GM12864 (cell line): Measurements from ENCODE around the gene POLR2H.

Experiments used
- DNase-seq: peaks from one replicate; pipeline ENCODE4 v3.0.0-alpha.2; 2011; ENCODE audit warnings: low read depth
- H3K4me3 ChIP-seq: 2 replicates; pipeline ENCODE4 v1.5.1; 2011; ENCODE audit warnings: mild to moderate bottlenecking, low read depth, low read length, control low read depth
- TF ChIP-seq, protein P1 (sequence below): IDR thresholded peaks from 2 replicates; pipeline ENCODE4 v1.5.1; 2011; ENCODE audit warnings: low read depth, mild to moderate bottlenecking, moderate library complexity, low read length, control low read depth, inconsistent platforms; ENCODE audit errors: missing control alignments

The POLR2H gene

DNA sequence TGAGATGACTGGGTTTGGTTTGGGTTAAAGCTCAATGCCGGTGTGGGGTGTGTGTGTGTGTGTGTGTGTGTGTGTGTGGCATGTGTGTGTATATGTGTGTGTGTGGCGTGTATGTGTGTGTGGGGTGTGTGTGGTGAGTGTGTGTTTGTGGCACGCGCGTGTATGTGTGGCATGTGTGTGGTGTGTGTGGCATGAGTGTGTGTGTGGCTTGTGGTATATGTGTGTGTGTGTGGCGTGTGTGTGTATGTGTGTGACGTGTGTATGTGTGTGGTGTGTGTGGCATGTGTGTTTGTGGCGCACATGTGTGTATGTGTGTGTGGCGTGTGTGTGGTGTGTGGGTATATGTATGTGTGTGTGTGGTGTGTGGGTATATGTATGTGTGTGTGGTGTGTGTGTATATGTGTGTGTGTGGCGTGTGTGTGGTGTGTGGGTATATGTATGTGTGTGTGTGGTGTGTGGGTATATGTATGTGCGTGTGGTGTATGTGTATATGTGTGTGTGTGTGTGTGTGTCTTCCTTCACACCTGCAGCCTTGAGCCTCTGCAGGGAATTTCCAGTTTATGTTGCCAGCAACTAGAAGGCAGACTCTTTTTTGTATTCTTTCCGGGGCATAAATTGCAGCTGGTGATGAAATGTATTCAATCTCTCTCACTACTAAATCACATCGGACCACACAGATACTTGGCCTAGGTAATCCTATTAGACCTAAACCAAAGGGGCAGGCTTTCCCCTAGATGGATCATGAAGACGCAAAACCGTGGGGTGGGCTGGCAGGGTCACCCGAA is 53.1 kb downstream of the POLR2H start:
- TF ChIP-seq, protein P1, sequence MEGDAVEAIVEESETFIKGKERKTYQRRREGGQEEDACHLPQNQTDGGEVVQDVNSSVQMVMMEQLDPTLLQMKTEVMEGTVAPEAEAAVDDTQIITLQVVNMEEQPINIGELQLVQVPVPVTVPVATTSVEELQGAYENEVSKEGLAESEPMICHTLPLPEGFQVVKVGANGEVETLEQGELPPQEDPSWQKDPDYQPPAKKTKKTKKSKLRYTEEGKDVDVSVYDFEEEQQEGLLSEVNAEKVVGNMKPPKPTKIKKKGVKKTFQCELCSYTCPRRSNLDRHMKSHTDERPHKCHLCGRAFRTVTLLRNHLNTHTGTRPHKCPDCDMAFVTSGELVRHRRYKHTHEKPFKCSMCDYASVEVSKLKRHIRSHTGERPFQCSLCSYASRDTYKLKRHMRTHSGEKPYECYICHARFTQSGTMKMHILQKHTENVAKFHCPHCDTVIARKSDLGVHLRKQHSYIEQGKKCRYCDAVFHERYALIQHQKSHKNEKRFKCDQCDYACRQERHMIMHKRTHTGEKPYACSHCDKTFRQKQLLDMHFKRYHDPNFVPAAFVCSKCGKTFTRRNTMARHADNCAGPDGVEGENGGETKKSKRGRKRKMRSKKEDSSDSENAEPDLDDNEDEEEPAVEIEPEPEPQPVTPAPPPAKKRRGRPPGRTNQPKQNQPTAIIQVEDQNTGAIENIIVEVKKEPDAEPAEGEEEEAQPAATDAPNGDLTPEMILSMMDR, result no peak
- no peak for DNase-seq
- H3K4me3 ChIP-seq, result no peak overlapping the region

DNA sequence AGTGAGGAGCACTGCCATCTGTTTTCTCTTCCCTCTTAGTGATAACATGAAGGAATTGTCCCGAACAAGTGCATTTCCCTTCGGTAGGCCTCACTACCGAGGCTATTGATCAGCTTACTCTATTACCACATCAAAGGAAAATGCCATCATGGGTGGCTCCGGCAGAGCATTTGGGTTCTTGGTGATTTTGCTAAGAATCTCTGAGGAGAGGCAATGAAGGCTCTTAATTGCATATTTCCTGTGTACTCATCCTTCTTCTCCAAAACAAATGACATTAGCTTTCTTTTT is 53.6 kb downstream of the POLR2H start:
- TF ChIP-seq, protein P1, result no peak
- no peak for DNase-seq
- H3K4me3 ChIP-seq, result no peak overlapping the region

DNA sequence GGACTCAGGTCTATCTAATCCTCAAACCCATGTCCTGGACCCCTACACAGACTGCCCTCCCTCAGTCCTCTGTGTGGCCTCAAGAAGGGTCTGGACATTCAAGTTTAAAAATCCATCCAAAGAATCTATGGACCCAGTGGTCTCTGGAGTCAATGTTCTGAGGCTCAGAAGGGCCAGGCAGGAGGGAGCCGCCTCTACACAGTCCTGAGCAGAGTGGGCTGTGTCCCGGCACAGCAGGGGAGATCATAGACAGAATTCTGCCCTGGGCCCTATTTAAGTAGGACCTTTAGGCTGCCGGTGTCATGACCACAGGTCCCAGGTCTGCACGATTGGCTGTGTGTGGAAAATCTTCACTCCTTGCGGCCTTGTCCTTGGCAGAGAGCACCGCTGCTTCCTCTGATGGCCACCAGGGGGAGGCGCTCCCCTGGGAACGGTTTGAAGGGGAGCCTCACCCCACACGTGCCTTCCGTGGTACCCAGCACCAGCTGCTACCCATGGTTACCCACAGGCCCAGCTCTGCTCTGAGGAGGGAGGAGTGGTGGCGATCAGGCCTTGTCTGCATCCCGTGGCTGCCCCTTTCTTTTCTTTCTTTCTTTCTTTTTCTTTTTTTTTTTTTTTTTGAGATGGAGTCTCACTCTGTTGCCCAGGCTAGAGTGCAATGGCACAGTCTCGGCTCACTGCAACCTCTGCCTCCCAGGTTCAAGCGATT is 56.3 kb downstream of the POLR2H start:
- no peak overlapping the region for H3K4me3 ChIP-seq
- TF ChIP-seq, protein P1, result peak; percentile 99
- DNase-seq, result peak; percentile 27
